ENCODE data around the gene MAP2K5. TPM values are rescaled to one million over a fixed set of nuclear protein-coding genes. Genes with fewer than 3 reads are reported as not detected.

The MAP2K5 gene
- polyA plus RNA-seq, 1 donor = 23.6 TPM

DNA sequence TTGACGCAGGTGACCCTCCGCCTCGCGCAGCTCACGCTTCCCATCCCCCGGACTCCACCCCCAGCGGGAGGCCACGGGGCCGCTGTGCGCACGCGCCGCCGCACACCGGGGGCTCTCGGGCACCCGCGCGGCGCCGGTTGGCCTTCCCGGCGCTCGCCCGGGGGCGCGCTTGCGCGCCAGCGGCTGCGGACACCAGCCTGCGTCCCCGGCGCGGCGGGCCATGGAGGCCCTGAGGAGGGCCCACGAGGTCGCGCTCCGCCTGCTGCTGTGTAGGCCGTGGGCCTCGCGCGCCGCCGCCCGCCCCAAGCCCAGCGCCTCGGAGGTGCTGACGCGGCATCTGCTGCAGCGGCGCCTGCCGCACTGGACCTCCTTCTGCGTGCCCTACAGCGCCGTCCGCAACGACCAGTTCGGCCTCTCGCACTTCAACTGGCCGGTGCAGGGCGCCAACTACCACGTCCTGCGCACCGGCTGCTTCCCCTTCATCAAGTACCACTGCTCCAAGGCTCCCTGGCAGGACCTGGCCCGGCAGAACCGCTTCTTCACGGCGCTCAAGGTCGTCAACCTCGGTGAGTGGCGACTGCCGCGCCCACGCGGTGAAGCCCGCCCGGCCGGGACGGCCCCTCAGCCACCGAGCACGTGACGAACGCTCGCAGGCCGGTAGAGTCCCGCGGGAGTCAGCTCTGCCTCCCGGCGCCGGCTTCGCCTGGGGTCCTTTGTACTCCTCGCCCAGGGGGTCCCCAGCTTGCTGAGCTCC is 21.3 kb upstream of the MAP2K5 start, which contains the start of gene C15orf61:
TSS of gene C15orf61 (plus strand) at position 103 of the 754 bp plus-strand sequence. CDS start at position 221, 118 bp downstream.
- peak; percentile 86 for DNase-seq

DNA sequence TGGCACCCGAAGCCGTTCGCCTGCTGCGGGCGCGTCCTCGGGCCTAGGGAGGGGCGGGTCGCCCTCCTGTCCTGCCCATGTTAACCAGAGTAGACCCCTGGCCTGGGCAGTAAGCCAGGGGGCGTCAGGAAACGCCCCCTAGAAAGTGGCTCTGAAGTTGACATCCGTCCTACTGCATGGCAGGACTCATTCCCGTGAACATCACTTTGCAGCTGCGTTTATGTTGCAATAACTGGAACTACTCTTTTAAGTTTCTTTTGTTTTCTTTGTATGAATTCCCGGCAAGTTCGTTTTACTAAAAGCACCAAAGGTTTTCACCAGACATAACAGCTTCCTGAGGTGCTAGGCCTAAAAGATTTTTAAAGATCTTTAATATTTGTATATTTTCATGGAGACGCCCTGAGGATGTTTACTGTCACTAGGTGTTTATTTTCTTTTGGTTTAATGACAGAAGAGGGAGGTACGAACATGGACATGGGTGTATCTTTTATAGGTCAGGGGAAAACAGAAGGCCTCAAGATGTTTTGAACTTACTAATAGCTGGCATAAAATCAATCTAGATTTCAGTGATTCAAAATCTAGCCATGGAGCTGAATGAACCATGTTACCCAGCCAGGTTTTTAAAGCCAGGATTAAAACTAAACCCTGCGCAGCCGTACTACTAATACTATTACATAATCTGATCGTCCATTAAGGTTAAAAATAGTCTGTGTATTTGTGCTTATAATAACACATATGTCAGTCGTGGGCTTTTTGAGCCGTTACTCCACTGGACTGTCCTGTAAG is 20.5 kb upstream of the MAP2K5 start:
- no peak for DNase-seq

- no peak for DNase-seq
These were observed 19.2 kb upstream of the MAP2K5 start for GRCh38 chr15:67523330-67523729.

DNA sequence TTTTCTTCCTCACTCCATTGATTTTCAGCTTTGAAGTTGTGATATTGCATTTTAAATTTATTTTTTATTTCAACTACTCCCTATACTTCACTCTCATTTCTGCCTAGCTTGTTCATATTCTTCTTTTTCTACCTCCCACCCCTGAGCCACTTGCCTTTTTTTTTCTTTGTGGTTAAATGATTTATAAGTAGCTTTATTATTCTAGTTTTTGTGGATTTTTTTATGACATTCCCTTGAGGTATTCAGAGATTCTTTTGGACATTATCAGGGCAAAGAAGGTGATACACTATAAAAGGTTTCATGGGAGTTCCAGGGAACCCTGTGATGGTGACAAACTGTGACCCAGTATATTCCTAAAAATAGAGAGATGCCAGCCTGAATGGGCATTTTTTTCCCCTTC is 18.3 kb upstream of the MAP2K5 start:
- no peak for DNase-seq

DNA sequence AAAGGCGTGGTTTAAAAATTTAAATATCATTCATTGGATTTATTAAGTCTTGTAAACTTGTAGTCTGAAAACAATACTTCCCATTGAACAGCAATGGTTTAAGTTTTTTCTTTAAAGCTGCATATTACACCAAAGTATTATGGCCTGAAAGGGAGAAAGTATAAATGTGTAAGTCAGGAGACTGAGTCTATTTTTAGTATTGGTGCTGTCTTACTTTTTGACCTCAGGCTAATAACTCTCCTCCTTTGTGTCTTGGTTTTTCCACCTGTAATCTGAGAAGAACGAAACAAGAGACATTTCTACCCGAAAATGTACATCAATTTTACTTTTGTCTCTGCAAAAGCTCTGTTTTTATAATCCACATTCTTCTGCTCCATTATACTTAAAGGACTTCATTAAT is 14.0 kb upstream of the MAP2K5 start:
- DNase-seq = peak; percentile 14

DNA sequence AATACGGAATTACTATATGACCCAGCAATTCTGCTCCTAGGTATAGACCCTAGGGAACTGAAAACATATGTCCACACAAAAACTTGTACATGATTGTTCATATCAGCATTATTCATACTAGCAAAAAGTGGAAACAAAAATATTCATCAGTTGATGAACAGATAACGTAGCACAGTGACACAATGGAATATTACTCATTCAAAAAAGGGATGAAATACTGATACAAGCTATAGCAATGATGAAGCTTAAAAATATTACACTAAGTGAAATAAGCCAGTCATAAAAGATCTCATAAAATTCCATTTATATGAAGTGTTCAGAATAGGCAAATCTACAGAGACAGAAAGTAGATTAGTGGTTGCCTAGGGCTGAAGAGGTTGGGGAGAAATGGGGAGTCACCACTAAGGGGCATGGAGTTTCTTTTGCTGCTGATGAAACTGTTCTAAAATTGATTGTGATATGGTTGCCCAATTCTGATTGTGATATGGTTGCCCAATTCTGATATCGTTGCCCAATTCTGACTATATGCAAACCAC is 11.1 kb upstream of the MAP2K5 start:
- DNase-seq = no peak

DNA sequence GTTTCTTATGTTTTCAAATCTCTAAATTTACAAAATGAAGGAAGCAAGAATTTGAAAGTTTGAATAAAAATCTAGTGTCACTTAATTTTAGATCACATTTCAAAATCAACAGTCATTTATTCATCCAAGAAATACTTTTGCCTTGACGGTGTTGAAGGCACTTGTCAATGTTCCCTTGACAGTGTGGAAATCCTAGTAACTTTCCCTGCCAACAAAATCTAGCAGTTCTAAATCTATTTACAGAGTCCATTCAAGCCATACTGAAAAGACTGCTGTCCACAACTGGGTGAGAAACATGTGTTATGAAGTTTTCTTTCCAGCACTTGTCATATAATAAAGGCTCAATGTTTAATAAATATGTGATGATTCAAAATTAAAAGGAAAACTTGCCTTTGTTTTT is 8.6 kb upstream of the MAP2K5 start:
- DNase-seq = no peak

DNA sequence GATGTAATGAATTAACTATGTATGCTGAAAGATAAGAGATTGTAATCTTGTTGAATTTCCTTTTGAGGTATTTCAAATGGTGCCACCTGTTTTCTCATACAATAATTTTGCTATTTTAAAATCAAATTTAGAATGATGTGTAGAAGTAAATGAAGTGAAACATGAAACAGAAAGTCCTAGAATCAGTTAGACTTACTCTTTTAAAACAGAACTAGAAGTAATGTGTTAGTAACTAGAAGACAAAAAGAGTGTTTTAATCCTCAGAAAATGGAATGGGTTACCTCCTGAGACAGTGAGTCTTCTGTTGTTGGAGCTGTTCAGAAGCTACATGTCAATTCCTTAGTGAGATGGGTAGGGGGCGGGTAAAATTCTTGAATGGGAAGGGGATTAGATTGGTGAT is 8.1 kb upstream of the MAP2K5 start:
- no peak for DNase-seq

DNA sequence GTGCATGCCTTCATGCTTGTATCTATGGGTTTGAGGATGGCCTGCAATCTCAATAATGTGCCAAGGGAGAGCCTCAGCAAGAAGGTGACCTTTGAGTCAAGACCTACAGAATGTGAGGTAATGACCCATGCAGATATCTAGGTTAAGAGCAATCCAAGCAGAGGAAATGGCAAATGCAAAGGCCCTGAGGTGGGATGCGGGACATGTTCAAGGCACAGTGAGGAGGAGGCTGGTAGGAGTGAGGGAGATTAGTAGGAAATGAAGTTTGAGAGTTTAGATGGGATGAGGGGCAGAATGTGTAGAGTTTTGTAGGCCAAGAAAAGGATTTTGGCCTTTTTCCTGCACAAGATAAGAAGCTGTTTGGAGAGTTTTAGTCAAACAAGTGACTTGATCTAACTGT is 4.7 kb upstream of the MAP2K5 start:
- DNase-seq = no peak

DNA sequence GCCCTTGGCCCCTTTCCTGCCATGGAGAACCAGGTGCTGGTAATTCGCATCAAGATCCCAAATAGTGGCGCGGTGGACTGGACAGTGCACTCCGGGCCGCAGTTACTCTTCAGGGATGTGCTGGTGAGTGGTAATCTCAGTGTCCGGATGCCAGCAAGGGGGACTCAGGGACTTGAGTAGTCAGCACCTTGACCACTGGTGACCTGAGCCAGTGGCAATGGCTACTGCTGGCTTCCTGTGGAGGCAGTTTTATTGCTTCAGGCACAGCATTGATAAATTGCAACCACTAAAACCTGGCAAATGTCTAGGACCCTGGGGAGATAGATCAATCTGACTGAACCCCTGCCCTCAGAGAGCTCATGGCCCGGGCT is 830 bp downstream of the MAP2K5 start:
- DNase-seq = peak; percentile 27

- no peak for DNase-seq
These were observed 2.0 kb downstream of the MAP2K5 start for GRCh38 chr15:67544475-67544874.

- no peak for DNase-seq
These were observed 3.4 kb downstream of the MAP2K5 start for GRCh38 chr15:67545864-67546263.

GRCh38 chr15:67547064-67547463 is 4.6 kb downstream of the MAP2K5 start:
- DNase-seq = no peak

DNA sequence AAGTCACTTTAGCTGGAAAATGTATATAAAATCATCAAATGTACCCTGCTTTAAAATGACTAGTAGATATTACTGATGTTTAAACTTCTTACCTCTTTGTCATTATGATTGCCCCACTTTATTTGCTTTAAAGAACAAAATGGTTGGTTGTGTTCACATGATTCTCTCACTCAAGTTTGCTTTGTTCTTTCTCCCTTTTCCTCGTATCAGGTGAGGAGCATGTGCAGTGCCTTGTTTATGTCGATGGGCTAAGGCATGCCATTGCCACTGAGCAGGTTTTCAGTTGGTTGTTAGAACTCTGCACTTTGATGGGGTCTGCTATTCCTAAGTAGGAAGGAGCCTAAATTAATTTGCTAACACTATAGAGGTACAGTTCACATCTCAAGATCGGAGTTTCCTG is 5.3 kb downstream of the MAP2K5 start:
- no peak for DNase-seq

DNA sequence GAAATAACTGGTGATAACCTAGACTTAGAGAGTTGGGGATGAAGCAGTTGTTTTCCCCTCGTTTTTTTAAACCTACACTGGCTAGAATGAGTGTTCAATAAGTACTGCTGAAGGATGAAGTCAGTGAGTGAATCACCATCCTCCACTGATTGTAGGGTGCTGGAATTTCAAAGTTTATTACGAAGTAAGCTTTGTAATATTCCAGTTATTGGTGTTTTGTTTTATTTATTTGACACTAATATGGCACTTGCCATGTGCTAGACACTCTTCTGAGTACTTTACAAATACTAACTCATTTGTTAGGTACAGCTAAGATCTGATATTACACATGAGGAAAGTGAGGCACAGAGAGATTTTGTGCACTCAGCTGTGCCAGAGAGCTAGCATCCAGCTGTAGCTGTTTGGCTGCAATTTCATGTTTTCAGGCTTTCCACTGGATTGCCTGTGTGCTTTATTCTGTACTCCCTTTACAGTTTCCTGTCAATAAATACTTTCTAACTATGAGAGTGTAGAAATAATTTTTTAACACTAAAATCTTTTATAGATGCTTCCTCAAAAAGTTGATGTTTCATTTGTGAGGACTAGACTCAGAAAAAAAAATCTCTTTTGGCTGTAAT is 5.8 kb downstream of the MAP2K5 start:
- DNase-seq = no peak

DNA sequence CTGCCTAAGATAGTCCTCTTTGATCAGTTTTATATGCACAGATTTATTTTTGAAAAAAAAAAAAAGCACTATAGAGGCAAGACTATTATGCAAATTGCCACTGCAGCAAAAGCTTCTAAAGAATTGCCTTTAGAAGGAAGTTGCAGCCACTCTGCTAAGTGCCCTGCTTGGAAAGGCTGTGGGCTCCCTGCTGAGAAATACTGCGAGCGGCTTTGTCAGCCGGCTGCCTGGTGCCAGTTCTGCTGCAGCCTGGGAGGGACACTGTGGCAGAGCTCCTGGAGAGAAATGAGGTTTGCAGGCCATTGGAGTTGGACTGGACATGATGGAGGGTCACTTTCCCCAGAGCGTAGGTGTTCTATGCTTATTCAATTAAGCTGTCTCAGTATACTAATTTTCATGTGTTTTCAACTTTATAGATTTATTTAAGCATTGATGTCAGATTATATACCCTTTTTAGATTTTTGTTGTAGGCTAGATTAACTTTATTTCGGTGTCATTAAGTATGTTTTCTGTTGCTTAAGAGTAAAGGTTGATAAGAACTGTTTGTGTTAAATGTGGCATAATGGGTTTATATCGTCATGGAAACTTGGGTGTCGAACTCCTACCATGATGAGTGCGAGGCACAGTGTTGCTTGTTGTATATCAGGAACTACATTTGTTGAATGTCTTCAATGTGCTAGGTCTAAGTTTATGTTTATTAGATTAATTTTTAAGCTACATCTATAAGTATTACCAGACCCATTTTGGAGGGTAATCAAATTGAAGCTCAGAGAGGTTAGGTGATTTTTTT is 6.6 kb downstream of the MAP2K5 start:
- DNase-seq = no peak

- DNase-seq = no peak
These were observed 7.2 kb downstream of the MAP2K5 start for GRCh38 chr15:67549736-67550135.

- DNase-seq = no peak
These were observed 8.0 kb downstream of the MAP2K5 start for GRCh38 chr15:67550522-67550921.

- no peak for DNase-seq
These were observed 8.8 kb downstream of the MAP2K5 start for GRCh38 chr15:67551207-67551743.

DNA sequence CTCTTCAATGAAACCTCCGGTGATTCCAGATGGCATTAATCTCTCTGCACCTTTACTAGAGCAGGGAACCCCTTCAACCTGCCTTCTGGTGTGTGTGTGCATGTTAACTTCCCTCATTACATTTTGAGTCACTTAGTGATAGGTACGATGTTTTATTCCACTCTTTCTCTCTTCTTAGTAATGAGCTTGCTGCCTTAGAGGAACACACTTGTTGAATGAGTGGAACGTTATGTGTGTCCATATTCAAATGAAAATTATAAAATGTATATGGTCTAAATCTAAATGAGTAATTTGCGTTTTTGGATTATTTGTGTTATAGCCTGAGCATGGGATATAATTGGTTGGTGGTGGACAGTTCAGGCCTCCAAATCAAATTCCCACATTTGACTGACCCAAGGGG is 12.1 kb downstream of the MAP2K5 start:
- no peak for DNase-seq

DNA sequence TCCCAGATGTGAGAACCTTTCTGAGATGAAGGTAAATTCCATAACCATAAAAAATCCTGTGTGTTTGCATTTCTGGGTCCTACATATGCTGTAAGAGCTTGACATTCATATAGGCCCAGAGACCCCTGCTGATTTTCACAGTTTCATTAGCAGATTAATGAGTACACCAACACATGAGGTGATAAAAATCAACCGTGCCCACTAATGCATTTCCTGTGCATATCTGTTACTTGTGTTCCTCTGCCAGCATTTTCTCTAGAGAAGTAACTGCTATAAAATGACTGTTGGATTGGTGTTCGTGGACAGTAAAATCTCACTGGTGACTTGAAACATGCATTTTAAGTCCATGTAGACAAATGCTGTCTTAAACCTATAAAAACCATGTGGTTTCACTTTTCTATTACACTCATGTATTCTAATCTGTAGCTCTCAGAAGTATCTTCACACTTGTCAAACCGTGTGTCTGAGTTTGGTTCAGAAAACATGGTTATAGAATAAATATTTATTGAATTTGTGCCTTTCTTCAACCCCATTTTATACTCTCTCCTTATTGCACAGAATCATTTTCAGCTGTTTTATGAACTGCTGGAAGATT is 14.6 kb downstream of the MAP2K5 start:
- no peak for DNase-seq
